Endothelial cell of umbilical vein (primary cell): ENCODE measurements around the gene PRPF40B.

Experiments
- CTCF ChIP-seq, 2 donors: IDR thresholded peaks; 1 replicate in 1 of 2; 2 replicates in 1 of 2; pipeline ENCODE4 v1.5.1; 2011; ENCODE audit warnings: low read length in 2 of 2, mild to moderate bottlenecking in 2 of 2, moderate library complexity in 2 of 2, control low read depth in 1 of 2, inconsistent platforms in 1 of 2, low read depth in 1 of 2; ENCODE audit not compliant: insufficient read depth in 1 of 2; ENCODE audit errors: extremely low read depth in 1 of 2
- JUN ChIP-seq: IDR thresholded peaks from 2 replicates; pipeline ENCODE4 v1.6.1; 2011; ENCODE audit warnings: borderline replicate concordance, low read depth; ENCODE audit not compliant: insufficient read length, insufficient read depth
- POLR2A ChIP-seq: IDR thresholded peaks from 2 replicates; pipeline ENCODE4 v1.6.1; 2012; ENCODE audit warnings: low read depth, mild to moderate bottlenecking, control low read depth, low read length
- POLR2AphosphoS5 ChIP-seq: IDR thresholded peaks from 2 replicates; pipeline ENCODE4 v1.6.1; 2012; ENCODE audit warnings: low read depth, mild to moderate bottlenecking, control low read depth, low read length, moderate library complexity; ENCODE audit not compliant: insufficient read depth

GRCh38 chr12:49674318-49674981 lies 51.1 kb downstream of the PRPF40B start:
- no peak for TF ChIP-seq CTCF (IDR thresholded peaks at IDR 0.05; ENCODE audit: extremely low read depth in 1 of 2, insufficient read depth in 1 of 2, low read depth in 1 of 2, low read length in 2 of 2)
- no peak for TF ChIP-seq POLR2AphosphoS5
- TF ChIP-seq POLR2A, result no peak
- TF ChIP-seq JUN, result no peak
